ENCODE results near the gene RNF146. TPM values are rescaled to one million over a fixed set of nuclear protein-coding genes. Genes with fewer than 3 reads are reported as not detected.

RNF146 gene
- polyA plus RNA-seq, 5 donors, result 76.2 to 137 (median 117) TPM

- no peak for DNase-seq
Measured at GRCh38 chr6:127332383-127332961, 65.8 kb downstream of the RNF146 start.

Other genes with a start within 250 kb of the RNF146 start
- 1 to 10 TPM; 4.9 to 8.0 (median 6.6) TPM for gene RSPO3, start 148.2 kb upstream of the RNF146 start, polyA plus RNA-seq (ENCODE audit: insufficient read depth in 1 of 5, insufficient read length in 5 of 5, low replicate concordance in 1 of 5)
- 10 to 100 TPM; 64.0 to 94.6 (median 80.2) TPM for gene ECHDC1, start 76.7 kb downstream of the RNF146 start, polyA plus RNA-seq (ENCODE audit: insufficient read depth in 1 of 5, insufficient read length in 5 of 5, low replicate concordance in 1 of 5)
- 10 to 100 TPM; 21.4 to 55.6 (median 47.1) TPM for gene KIAA0408, start 192.5 kb downstream of the RNF146 start, polyA plus RNA-seq (ENCODE audit: insufficient read depth in 1 of 5, insufficient read length in 5 of 5, low replicate concordance in 1 of 5)

Data from right lung (tissue), 5 donors.